ENCODE data around the gene DDX20.

- TF ChIP-seq FOXM1 (IDR thresholded peaks at IDR 0.05; ENCODE audit: borderline replicate concordance, low read depth) (no peak), EP300 (IDR thresholded peaks at IDR 0.05; ENCODE audit: borderline replicate concordance) (no peak), CREB1 (IDR thresholded peaks at IDR 0.05; ENCODE audit: low read depth) (no peak), NFIC (IDR thresholded peaks at IDR 0.05) (no peak), YY1 (IDR thresholded peaks at IDR 0.05; ENCODE audit: low read depth) (no peak), TAF1 (IDR thresholded peaks at IDR 0.05; ENCODE audit: low read depth) (peak; percentile 18), RAD21 (IDR thresholded peaks at IDR 0.05; ENCODE audit: low read depth) (no peak)
- TF ChIP-seq, protein P1, sequence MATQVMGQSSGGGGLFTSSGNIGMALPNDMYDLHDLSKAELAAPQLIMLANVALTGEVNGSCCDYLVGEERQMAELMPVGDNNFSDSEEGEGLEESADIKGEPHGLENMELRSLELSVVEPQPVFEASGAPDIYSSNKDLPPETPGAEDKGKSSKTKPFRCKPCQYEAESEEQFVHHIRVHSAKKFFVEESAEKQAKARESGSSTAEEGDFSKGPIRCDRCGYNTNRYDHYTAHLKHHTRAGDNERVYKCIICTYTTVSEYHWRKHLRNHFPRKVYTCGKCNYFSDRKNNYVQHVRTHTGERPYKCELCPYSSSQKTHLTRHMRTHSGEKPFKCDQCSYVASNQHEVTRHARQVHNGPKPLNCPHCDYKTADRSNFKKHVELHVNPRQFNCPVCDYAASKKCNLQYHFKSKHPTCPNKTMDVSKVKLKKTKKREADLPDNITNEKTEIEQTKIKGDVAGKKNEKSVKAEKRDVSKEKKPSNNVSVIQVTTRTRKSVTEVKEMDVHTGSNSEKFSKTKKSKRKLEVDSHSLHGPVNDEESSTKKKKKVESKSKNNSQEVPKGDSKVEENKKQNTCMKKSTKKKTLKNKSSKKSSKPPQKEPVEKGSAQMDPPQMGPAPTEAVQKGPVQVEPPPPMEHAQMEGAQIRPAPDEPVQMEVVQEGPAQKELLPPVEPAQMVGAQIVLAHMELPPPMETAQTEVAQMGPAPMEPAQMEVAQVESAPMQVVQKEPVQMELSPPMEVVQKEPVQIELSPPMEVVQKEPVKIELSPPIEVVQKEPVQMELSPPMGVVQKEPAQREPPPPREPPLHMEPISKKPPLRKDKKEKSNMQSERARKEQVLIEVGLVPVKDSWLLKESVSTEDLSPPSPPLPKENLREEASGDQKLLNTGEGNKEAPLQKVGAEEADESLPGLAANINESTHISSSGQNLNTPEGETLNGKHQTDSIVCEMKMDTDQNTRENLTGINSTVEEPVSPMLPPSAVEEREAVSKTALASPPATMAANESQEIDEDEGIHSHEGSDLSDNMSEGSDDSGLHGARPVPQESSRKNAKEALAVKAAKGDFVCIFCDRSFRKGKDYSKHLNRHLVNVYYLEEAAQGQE (IDR thresholded peaks at IDR 0.05; ENCODE audit: low read depth), result no peak
- TF ChIP-seq, protein P2, sequence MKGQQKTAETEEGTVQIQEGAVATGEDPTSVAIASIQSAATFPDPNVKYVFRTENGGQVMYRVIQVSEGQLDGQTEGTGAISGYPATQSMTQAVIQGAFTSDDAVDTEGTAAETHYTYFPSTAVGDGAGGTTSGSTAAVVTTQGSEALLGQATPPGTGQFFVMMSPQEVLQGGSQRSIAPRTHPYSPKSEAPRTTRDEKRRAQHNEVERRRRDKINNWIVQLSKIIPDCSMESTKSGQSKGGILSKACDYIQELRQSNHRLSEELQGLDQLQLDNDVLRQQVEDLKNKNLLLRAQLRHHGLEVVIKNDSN (IDR thresholded peaks at IDR 0.05), result no peak
Observed at GRCh38 chr1:111756124-111756513, 418 bp downstream of the DDX20 start.
